ENCODE data around the gene GTF3C1. TPM values are rescaled to one million over a fixed set of nuclear protein-coding genes. Genes with fewer than 3 reads are reported as not detected.

GTF3C1 gene
- total and polyA plus RNA-seq, 4 donors, result 15.3 to 28.0 (median 22.2) TPM

DNA sequence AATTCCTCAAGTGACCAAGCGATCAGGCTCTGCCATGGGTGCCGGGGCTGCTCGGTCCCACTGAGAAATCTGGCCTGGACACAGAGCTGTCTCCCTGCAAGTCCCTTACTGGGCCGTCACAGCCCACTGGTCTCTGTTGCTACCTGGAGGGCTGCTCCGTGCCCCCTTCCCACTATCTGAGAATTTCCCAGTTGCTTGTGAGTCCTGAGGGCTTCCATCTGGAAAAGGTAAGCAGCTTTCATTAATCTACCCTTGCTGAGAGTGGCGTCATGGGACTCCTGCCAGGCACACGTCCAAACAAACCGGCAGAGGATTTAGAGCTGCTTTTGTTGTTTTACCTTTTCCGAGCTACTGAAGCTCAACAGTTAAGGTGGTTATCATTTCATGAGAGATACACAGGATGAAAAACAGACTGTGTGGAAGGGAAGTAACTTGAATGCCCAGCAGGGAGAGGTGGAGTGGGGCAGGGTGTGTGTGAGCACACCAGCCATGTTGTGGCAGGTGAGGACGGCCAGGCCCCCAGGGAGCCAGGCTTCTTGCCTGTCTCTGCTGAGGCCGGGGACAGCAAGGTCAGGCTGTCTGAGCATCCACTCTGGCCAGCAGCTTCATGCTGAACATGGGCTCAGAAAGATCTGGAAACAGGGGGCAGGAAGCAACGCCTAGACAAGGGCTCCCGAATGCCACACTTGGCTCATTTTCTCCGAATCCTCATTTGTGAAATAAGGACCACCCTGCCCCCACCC, 50.6 kb downstream of the GTF3C1 start:
- no peak overlapping the region for H3K4me3 ChIP-seq (ENCODE audit: low read depth in 1 of 3, low read length in 3 of 3)
- H3K27ac ChIP-seq (ENCODE audit: low read depth in 1 of 2, low read length in 2 of 2), result no peak overlapping the region
- H3K9me3 ChIP-seq (ENCODE audit: control insufficient read depth in 4 of 4, low read length in 3 of 4), result no peaks in the 10 kb centered on the region
- WGBS, result 96% methylated on average over 14 of the region's 14 CpGs
- H3K36me3 ChIP-seq (ENCODE audit: control insufficient read depth in 4 of 4, insufficient read depth in 3 of 4, low read depth in 1 of 4, low read length in 3 of 4), result peaks cover 21 to 92% (median 65%) of the 10 kb centered on the region in 4 donors
- TF ChIP-seq, protein P1, sequence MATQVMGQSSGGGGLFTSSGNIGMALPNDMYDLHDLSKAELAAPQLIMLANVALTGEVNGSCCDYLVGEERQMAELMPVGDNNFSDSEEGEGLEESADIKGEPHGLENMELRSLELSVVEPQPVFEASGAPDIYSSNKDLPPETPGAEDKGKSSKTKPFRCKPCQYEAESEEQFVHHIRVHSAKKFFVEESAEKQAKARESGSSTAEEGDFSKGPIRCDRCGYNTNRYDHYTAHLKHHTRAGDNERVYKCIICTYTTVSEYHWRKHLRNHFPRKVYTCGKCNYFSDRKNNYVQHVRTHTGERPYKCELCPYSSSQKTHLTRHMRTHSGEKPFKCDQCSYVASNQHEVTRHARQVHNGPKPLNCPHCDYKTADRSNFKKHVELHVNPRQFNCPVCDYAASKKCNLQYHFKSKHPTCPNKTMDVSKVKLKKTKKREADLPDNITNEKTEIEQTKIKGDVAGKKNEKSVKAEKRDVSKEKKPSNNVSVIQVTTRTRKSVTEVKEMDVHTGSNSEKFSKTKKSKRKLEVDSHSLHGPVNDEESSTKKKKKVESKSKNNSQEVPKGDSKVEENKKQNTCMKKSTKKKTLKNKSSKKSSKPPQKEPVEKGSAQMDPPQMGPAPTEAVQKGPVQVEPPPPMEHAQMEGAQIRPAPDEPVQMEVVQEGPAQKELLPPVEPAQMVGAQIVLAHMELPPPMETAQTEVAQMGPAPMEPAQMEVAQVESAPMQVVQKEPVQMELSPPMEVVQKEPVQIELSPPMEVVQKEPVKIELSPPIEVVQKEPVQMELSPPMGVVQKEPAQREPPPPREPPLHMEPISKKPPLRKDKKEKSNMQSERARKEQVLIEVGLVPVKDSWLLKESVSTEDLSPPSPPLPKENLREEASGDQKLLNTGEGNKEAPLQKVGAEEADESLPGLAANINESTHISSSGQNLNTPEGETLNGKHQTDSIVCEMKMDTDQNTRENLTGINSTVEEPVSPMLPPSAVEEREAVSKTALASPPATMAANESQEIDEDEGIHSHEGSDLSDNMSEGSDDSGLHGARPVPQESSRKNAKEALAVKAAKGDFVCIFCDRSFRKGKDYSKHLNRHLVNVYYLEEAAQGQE (IDR thresholded peaks at IDR 0.05), result no peak
- H3K27me3 ChIP-seq (ENCODE audit: control insufficient read depth in 4 of 4, insufficient read depth in 4 of 4, low read length in 3 of 4), result no peaks in the 10 kb centered on the region
- no peaks in the 10 kb centered on the region for H3K4me1 ChIP-seq (ENCODE audit: control insufficient read depth in 4 of 4, insufficient read depth in 4 of 4, low read length in 3 of 4)
- no peak overlapping the region for H3K9ac ChIP-seq (ENCODE audit: low read depth in 1 of 2, low read length in 2 of 2)
- DNase-seq (ENCODE audit: low spot score), result no peak

DNA sequence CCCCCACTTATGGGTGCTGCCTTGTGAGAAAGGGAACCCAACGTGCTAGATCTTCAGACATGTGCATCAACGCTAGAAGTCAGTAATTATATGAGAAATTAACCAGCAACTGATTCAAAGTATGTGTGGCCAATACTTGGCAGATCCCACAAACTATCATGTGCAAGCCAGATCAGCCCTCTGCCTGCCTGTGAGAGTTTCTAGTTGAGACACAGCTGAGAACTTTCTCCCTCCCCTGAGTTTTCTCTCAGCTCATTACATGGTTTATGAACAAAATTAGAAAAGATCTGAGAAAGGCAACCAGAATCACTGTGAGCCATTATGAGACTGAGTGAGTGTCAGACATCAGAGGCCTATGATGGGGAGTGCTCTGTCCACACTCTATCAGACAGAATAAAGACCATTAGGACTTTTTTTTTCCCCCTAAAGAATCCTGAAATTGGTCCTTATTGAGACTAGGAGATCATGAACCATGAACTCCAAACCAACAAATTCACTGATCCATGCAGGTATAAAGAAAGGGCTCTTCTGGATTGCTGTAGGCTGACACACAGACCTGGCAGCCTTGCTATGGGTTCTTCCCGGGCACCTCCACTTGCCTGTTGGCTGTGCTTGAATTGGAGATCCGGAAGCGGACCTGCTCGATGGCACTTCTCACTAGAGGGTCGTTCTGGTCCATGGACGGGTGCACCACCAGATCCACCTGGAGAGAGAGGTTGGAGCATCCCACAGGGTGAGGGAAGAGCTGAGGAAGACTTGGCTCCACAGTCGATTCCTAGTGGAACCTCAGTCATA, 51.5 kb downstream of the GTF3C1 start:
- no peak for DNase-seq (ENCODE audit: low spot score)
- no peak overlapping the region for H3K9ac ChIP-seq (ENCODE audit: low read depth in 1 of 2, low read length in 2 of 2)
- no peaks in the 10 kb centered on the region for H3K9me3 ChIP-seq (ENCODE audit: control insufficient read depth in 4 of 4, low read length in 3 of 4)
- peaks cover 20 to 91% (median 59%) of the 10 kb centered on the region in 4 donors for H3K36me3 ChIP-seq (ENCODE audit: control insufficient read depth in 4 of 4, insufficient read depth in 3 of 4, low read depth in 1 of 4, low read length in 3 of 4)
- TF ChIP-seq, protein P2, sequence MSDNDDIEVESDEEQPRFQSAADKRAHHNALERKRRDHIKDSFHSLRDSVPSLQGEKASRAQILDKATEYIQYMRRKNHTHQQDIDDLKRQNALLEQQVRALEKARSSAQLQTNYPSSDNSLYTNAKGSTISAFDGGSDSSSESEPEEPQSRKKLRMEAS (IDR thresholded peaks at IDR 0.05), result no peak
- TF ChIP-seq, protein P3, sequence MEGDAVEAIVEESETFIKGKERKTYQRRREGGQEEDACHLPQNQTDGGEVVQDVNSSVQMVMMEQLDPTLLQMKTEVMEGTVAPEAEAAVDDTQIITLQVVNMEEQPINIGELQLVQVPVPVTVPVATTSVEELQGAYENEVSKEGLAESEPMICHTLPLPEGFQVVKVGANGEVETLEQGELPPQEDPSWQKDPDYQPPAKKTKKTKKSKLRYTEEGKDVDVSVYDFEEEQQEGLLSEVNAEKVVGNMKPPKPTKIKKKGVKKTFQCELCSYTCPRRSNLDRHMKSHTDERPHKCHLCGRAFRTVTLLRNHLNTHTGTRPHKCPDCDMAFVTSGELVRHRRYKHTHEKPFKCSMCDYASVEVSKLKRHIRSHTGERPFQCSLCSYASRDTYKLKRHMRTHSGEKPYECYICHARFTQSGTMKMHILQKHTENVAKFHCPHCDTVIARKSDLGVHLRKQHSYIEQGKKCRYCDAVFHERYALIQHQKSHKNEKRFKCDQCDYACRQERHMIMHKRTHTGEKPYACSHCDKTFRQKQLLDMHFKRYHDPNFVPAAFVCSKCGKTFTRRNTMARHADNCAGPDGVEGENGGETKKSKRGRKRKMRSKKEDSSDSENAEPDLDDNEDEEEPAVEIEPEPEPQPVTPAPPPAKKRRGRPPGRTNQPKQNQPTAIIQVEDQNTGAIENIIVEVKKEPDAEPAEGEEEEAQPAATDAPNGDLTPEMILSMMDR (IDR thresholded peaks at IDR 0.05; ENCODE audit: low read depth, low read length, missing input control), result no peak
- TF ChIP-seq NR2F2 (IDR thresholded peaks at IDR 0.05) (no peak), YY1 (IDR thresholded peaks at IDR 0.05) (no peak), RAD21 (IDR thresholded peaks at IDR 0.05) (no peak), SP1 (IDR thresholded peaks at IDR 0.05) (no peak)
- TF ChIP-seq, protein P4, sequence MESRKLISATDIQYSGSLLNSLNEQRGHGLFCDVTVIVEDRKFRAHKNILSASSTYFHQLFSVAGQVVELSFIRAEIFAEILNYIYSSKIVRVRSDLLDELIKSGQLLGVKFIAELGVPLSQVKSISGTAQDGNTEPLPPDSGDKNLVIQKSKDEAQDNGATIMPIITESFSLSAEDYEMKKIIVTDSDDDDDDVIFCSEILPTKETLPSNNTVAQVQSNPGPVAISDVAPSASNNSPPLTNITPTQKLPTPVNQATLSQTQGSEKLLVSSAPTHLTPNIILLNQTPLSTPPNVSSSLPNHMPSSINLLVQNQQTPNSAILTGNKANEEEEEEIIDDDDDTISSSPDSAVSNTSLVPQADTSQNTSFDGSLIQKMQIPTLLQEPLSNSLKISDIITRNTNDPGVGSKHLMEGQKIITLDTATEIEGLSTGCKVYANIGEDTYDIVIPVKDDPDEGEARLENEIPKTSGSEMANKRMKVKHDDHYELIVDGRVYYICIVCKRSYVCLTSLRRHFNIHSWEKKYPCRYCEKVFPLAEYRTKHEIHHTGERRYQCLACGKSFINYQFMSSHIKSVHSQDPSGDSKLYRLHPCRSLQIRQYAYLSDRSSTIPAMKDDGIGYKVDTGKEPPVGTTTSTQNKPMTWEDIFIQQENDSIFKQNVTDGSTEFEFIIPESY (IDR thresholded peaks at IDR 0.05), result no peak
- H3K27me3 ChIP-seq (ENCODE audit: control insufficient read depth in 4 of 4, insufficient read depth in 4 of 4, low read length in 3 of 4), result no peaks in the 10 kb centered on the region
- no peak overlapping the region for H3K27ac ChIP-seq (ENCODE audit: low read depth in 1 of 2, low read length in 2 of 2)
- no peaks in the 10 kb centered on the region for H3K4me1 ChIP-seq (ENCODE audit: control insufficient read depth in 4 of 4, insufficient read depth in 4 of 4, low read length in 3 of 4)
- H3K4me3 ChIP-seq (ENCODE audit: low read depth in 1 of 3, low read length in 3 of 3), result no peak overlapping the region
- WGBS, result 94% methylated on average over 9 of the region's 9 CpGs

Measured in liver (tissue), 9 donors.